HG03280 (cell line): ENCODE results near the gene RIMS4.

Source experiments
- ATAC-seq: cut with Tn5 transposase; IDR thresholded peaks from one replicate; pipeline ENCODE4 v1.9.1; 2021; ENCODE audit warnings: mild to moderate bottlenecking, moderate library complexity; ENCODE audit not compliant: unreplicated experiment

The RIMS4 gene

GRCh38 chr20:44704551-44704971 is 105.8 kb downstream of the RIMS4 start:
- no peak for ATAC-seq

- no peak for ATAC-seq
These were observed 106.3 kb downstream of the RIMS4 start for GRCh38 chr20:44703956-44704488.

GRCh38 chr20:44703183-44703925 is 107.0 kb downstream of the RIMS4 start:
- ATAC-seq: no peak

- ATAC-seq: no peak
These were observed 107.6 kb downstream of the RIMS4 start for GRCh38 chr20:44702776-44703175.

GRCh38 chr20:44701858-44702256 is 108.5 kb downstream of the RIMS4 start:
- ATAC-seq: no peak
